GM19035 (cell line): Measurements from ENCODE around the gene GALNT13.

Experiments
- ATAC-seq: cut with Tn5 transposase; IDR thresholded peaks from one replicate; pipeline ENCODE4 v1.9.1; 2021; ENCODE audit not compliant: unreplicated experiment

The GALNT13 gene

DNA sequence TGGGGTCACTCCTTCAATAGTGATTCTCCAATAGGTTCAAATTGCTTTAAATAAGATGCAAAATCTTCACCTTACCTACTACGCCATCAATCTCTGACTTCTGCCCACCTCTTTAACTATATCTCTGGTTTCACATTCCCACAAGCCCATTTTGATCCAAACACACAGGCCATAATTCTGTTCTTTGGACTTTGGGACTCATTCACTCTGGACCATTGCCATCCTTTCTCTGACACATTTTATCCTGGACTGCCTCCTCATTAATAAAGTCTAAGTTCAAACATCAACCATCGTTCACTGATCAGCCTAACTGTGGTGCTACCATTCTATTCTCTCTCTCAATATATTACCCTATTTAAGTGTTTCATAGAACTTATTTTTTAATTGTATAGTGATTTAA, 332.2 kb downstream of the GALNT13 start:
- ATAC-seq, result no peak

DNA sequence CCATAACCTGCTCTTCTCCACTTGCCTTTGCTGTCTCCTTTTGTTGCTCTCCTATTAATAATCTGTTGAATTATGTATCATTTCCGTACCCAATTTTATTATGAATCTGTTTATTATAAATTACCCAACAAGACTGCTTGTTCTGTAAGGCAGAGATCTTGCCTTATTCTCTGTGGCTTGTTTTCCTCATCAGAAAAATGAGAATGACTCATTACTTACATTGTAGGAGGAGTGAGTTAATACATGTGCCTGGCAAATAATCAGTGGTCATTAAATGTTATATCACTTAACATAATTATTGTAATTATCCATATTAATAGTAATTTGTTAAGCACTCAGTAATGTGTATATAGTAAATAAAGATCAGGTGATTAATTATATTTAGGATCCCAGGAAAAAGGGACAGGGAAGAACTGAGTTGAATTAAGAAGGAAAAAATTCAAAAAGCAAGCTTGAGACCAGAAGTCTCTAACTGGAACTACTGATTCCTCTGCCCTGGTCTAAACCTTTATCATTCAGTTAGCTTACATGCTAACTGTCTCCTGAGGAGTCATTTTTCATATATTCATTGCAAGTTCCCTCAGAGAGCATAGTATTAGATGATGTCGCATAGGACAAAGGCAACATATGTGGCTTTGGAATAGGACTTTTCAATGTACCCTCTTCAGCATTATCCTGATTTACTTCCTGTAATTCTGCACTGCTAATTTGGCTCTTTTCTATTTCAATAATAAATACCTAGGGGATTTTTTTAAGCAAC, 335.7 kb downstream of the GALNT13 start:
- no peak for ATAC-seq

DNA sequence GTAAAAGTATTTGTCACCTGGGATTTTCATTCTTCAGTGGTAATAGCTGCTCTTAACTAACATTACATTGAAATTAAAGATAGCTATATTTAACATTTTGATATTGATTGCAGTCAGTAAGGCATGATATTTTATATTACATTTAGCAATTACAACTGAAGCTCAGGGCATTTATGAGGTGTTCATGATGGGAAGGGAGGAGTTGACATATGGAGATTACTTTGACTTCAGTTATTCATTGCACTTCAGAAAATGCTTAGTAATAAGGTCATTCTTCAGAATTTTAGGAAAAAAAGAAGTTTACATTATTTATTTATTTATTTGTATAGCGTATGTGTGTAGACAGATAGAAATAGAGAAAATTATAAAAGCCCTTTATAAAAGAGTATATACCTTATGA, 352.0 kb downstream of the GALNT13 start:
- no peak for ATAC-seq

DNA sequence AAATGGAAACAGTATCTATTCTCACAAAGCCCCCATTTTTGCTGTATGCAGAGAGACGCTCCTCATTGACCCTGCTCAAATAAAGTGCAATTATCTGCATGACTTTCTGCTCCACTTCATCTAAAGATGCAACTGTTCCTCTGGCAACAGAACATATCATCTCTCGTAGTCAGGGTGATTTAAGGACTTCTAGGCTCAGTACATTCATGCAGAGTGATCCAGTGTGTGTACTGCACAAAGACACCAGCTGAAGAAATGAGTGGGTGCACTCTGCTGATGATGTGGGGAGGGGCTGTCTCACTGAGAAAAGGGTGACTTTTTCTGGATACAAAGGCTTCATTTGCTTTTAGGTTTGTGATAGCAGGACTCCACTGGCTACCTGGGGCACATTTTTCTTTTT, 355.2 kb downstream of the GALNT13 start:
- ATAC-seq, result no peak

DNA sequence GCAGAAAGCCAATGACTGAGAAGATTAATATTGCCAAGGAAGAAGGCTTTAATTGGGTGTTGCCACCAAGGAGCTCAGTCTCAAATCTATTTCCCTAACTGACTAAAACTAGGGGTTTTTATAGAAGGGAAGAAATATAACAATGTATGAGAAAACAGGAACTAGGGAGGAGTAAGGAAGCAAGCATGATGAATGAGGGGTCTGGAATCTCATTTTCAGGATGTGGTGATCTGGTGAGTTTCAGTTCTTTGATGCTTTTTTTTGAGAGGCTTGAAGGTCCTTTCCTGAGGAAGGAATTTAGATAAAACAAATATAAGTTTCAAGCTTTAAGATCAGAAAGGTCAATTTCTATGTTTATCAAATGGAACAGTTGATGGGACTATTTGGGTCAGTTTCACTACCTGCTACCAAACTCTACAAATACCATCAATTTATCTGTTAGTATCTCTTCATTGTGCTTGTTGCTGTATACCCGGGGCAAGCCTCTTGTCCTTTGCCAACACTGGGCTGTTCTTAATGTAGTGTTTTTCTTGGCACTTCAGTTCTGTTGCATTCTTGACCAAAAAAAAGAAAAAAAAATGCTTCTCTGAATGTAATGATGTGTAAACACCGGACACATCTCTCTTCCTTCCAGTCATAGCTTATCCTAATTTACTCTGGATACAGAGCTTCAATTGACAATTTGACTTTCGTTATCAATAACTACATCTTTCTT, 357.0 kb downstream of the GALNT13 start:
- no peak for ATAC-seq

DNA sequence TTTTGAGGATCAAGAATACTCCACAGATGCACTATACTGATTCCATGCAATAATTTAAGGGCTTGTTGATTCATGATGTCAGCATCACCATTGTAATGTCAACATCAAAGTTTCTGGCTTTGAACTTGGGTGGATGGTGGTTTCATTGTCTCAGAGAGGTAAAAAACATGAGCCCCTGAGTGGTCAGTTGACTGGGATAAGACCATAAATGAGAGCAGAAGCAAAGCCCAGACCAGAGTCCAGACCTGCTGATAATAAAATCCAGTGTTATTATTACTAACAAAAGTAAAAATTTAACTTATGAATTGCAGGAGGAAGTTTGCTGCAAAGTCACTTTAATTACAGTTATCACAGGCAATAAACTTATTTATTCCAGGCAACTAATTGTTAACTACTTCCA, 358.2 kb downstream of the GALNT13 start:
- no peak for ATAC-seq

DNA sequence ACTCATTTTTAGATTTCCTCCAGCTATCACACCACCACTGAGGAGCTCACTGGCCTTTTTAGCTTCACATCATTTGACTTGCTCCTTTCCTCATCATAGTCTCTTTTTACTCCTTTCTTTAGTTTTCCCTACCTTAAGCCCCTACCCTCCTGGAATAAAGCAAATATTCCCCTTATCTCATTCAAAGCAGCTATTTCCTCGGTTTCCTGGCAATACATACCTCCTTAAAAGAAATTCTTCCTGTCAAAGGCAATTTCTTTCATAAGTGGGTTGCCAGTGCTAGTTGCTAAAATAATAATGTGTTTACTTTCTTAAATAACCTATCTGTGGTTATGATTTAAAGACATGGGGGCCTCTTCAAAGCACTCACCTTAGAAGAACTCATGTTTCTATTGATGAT, 359.3 kb downstream of the GALNT13 start:
- ATAC-seq, result no peak

DNA sequence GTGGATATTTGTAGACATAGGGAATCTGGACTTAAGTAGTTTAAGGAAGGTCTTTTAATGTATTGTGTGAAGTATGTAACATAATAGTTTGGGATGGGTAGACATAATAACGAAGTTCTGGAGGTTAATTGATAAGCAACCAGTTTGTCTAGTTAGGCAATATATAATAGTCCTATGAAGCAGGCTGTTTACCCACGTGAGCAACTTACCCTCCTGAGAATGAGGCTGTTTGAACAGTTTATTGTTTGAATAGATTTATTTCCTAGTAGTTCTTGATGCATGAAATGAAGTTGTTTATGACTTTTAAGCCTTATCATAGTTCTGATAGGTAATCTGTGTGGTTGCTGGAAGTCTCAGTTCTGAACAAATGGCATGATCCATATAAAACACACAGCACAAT, 361.5 kb downstream of the GALNT13 start:
- no peak for ATAC-seq

DNA sequence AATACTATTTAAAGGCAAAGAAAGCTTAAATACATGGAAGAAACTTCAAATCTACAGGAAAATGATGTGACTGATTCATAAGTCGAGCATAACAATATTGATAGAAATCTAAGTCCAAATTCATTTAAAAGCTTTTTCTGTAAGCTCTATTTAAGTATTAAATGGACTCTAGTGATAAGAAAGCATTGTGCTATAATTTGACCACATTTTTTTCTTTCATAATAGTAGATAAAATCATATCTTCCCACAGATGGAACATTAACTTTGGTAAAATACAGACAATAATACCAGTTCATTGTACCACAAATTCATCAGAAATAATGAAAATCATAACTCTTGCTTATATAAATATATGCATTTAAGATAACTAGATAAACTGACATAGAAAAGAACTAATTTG, 366.5 kb downstream of the GALNT13 start:
- no peak for ATAC-seq

DNA sequence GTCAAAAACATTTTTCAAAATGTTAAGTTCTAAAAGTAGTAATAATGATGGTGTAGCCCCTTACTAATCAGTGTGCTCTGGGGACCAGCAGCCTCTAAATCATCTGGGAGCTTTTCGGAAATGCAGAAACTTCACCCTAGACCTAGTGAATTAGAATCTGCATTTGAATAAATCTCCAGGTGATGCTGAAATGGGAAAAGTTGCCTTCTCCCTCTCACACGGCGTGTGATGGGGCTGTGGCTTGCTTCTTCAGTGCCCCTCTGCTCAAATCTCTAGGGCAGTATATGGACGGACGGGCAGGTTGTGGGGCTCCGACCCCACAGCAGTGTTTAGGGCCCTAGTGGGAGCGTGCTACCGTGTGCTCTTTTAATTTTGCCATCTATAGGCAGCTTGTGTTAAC, 368.6 kb downstream of the GALNT13 start:
- ATAC-seq, result no peak

DNA sequence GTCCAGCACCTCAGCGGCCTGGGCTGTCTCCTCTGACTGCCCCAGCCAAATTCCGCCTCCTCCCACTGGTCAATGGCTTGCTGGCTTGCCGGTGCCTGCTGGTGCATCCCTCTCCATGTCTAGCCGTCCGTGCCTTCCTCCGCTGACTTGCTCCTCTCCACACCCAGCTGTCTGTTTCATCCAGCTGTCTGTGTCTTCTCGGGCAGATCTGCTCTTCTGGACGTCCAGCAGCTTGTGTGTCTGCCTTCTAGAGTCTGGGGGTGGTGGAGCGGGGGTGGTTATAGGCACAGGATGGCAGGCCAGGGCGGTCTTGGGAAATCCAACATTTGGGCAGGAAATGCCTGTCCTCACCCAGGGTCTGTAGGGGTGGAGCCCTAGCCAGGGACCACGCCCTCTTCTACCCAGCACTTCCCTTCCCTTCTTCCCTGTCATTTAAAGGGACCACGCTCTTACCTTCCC, 369.2 kb downstream of the GALNT13 start:
- ATAC-seq, result no peak

DNA sequence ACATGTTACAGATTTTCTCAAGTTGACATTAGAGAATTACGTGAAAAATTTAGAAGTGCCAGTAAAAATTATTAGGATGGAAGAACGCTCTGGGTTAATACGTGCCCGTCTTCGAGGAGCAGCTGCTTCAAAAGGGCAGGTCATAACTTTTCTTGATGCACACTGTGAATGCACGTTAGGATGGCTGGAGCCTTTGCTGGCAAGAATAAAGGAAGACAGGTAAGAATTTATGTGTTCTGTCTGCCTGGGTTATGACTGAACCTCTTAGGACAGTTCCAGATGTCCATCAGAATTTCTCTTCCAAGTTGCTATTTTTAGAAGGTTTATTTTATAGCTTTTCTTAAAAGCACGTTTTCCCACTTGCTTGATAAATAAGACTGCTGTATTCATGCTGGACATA, 371.0 kb downstream of the GALNT13 start:
- no peak for ATAC-seq

DNA sequence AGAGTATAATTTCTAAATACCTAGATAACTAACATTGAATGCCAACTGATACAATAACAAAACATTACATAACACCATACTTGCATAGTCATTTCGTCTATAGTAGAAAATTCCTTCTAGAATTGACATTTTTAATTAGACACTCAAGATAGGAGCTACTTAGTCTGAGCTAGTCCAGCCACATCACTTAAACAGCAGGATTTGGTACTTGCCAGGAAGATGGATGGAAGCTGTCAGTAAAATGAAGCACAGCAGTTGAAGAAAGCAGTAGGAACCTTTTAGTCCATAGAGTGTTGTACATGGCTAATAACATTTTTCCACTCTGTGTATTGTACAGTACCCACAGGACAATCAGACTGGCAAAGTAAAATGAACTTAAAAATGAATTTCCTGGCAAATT, 372.0 kb downstream of the GALNT13 start:
- ATAC-seq, result no peak

DNA sequence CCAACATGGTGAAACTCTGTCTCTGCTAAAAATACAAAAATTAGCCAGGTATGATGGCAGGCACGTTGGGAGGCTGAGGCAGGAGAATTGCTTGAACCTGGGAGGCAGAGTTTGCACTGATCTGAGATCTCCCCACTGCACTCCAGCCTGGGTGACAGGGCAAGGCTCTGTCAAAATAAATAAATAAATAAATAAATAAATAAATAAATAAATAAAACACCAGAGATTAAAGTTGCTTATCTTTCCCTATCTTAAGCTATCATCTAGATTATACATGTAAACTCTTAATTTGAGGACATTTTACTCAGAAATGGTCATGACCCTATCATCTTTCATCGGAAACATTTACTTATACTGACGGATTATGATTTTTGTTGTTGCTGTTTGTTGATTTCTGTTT, 373.2 kb downstream of the GALNT13 start:
- no peak for ATAC-seq

DNA sequence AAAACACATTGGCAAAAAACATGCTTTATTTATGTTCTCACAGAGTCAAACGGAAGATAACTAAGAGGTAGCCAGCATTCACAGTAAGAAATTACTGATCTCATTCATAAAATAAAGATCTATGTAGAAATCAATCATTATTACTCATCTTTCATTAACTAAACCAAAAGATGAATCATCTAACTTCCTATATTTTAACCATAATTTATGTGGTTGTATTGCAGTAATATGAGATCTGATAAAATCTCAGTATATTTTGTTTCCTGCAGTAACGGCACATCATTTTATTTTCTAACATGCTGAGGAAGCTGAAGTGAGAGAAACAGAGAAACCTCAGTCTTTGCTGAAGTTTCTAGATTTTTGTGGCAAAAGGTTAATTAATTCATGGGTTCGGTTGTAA, 375.8 kb downstream of the GALNT13 start:
- no peak for ATAC-seq

DNA sequence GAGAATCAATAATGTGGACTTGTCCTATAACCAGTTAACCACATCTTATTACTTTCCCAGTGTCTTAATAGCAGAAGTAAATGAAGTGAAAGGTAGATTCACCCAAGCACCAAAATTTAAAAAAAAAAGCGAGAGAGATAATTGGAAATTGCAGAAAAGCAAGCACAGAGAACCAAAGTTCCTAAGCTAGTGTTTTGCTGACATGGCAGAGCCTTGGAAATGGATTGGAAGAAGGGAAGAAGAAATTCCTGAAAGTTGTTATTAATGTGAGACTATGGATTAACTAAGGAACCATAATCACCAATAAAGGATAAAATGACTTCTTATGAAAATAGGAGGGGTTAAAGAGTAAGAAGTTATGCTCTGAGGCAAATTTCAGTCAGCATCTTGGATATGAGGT, 384.4 kb downstream of the GALNT13 start:
- ATAC-seq, result no peak

DNA sequence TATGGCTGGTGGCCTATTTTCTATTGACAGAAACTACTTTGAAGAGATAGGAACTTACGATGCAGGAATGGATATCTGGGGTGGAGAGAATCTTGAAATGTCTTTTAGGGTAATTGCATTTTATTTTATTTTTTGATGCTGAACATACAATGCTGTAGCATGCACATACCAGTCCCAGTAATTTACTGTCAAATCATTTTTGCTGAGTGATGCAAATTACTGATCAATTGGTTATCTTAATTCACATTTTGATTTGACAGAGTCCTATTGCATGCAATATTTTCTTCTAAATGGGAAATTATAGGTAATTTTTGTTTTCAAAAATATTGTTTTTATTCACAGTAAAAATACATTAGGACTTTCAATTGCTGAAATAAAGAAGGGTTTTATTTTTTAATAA, 387.3 kb downstream of the GALNT13 start:
- no peak for ATAC-seq

DNA sequence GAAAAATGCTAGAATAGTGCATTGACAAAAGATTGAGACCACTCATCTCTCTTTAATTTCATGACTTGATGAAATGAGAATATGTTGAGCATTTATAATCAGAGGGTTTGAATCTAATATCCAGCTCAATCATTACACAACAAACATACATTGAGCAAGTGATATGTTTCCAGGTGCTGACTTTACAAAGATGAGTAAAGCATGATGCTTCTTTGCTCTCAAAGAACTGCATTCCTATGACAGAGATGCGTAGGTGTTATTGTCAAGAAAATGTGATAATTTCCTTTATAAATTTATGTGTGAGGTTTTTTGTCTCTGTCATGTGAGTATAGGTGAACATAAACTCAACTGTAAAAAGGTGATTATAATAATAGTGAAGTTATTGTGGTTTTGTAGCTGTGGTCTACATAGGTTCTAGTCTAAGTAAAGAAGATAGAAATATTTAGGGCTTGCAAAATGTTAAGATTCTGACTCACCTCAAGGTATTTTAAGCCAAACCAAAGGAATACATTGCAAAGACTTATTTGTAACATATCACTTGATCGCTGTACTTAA, 389.8 kb downstream of the GALNT13 start:
- no peak for ATAC-seq

DNA sequence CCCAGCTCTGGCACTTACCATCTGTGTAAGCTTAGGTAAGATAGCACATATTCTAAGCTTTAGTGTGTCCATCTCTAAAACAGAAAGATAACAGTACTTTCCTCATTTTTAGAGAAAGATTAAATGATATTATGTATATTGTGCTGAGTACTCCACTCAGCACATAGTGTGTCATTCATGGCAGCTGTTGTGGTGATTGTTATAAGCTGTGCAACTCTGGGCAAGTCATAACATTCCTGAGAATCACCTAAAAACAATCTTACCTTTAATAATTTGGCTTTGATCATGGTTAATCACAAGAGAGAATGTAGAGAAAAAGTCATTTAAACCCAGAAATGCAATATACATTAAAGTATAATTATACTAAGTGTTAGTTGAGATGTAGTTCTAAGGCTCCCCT, 391.5 kb downstream of the GALNT13 start:
- no peak for ATAC-seq

DNA sequence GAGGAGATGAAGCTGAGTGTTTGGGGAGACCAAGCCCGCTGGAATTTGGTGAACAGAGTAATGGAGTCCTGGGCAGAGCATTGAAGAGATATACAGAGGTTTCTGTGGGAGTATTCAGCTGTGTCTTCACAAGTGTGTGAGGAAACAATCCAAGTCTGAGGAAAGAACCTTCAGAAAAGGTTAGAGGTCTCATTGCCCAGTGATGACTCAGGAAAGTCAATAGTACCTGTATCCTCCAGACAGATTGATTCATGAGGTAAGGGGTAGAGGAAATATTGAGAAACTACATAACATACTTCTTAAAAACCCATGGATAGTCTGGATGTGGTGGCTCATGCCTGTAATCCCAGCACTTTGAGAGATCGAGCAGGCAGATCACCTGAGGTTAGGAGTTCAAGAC, 392.3 kb downstream of the GALNT13 start:
- no peak for ATAC-seq

DNA sequence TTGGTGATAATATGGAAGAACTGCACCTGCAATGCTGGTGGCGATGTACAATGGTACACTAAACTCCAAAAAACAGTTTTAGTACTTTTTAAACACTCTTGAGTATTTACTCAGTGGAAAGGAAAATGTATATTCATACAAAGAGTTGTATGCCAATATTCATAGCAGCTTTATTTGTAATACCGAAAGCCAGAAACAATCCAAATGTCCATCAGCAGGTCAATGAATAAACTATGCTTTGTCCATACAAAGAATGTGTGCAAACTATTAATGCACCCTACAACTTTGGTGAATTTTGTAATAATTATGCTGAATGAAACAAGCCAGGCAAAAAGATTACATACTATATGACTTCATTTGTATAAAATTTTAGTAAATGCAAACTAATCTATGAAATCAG, 396.3 kb downstream of the GALNT13 start:
- ATAC-seq, result no peak

DNA sequence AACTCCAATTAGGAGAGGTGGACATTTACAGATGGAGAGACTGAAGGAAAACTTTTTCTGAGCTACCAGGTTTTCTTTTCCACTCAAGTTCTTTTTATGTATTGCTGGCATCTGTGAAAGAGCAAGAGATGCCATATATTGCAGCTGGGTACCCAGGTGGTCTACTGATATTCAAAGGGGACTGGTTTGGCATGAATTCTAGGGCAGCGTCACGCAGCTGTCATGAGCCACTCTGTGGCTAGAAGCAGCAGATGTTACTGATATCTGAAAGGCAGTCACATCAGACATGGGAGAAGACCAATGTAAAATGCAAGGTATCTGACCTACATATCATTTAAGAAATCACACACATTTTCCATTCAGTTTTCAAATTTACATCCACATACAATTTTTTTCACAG, 408.8 kb downstream of the GALNT13 start:
- no peak for ATAC-seq
